ENCODE results near the gene ERFL. TPM values are rescaled to one million over a fixed set of nuclear protein-coding genes. Genes with fewer than 3 reads are reported as not detected.
A peak's percentile ranks its signal among the peaks of the same experiment; 100 is the strongest.
"Not testable (repeated sequence)": the region's sequence is repeated elsewhere in the genome, so short reads cannot be mapped to it uniquely, and the experiment has no call there.

ERFL gene
- total RNA-seq, 1 donor from 2014 or later: 0.67 TPM

GRCh38 chr19:41876847-41877832 lies 51.1 kb downstream of the ERFL start, which contains the start of gene CD79A:
CD79A (plus strand) TSS chr19:41877279; CDS start chr19:41877305, 26 bp downstream.
- H3K4me3 Mint-ChIP-seq: no peak within 1 kb of the TSS

GRCh38 chr19:41875973-41876372 lies 52.3 kb downstream of the ERFL start:
- H3K27me3 Mint-ChIP-seq (ENCODE audit: low read depth): peaks cover 30% of the 10 kb centered on the region
- not testable (repeated sequence) for H3K4me1 Mint-ChIP-seq; H3K4me3 Mint-ChIP-seq; H3K27ac Mint-ChIP-seq; H3K36me3 Mint-ChIP-seq; DNase-seq (ENCODE audit: low spot score in 2 of 2, unreplicated experiment in 2 of 2); H3K9me3 Mint-ChIP-seq

More at GRCh38 chr19:41876847-41877832, 51.1 kb downstream of the ERFL start, which contains the start of gene CD79A:
- no peaks in the 10 kb centered on the region for H3K36me3 Mint-ChIP-seq
- H3K9me3 Mint-ChIP-seq: no peaks in the 10 kb centered on the region
- DNase-seq (ENCODE audit: low spot score in 2 of 2, unreplicated experiment in 2 of 2): no peak
- H3K4me1 Mint-ChIP-seq: peaks cover under 1% of the 10 kb centered on the region
- peaks cover 37% of the 10 kb centered on the region for H3K27me3 Mint-ChIP-seq (ENCODE audit: low read depth)
- TF ChIP-seq CTCF (IDR thresholded peaks at IDR 0.05; ENCODE audit: unreplicated experiment): no peak
- no peak within 1 kb of the TSS for H3K27ac Mint-ChIP-seq

GRCh38 chr19:41872775-41873647 lies 55.2 kb downstream of the ERFL start:
- Mint-ChIP-seq H3K36me3 (peaks cover 12% of the 10 kb centered on the region), H3K27me3 (ENCODE audit: low read depth) (peaks cover 7% of the 10 kb centered on the region), H3K4me3 (no peak overlapping the region), H3K4me1 (peaks cover 2% of the 10 kb centered on the region), H3K9me3 (no peaks in the 10 kb centered on the region), H3K27ac (no peak overlapping the region)
- peak in 1 of 2 experiments; percentile 71 for DNase-seq (ENCODE audit: low spot score in 2 of 2, unreplicated experiment in 2 of 2)
- no peak for TF ChIP-seq CTCF (IDR thresholded peaks at IDR 0.05; ENCODE audit: unreplicated experiment)

- H3K4me1 Mint-ChIP-seq: peaks cover 5% of the 10 kb centered on the region
- H3K4me3 Mint-ChIP-seq: no peak overlapping the region
- no peak overlapping the region for H3K27ac Mint-ChIP-seq
- TF ChIP-seq CTCF (IDR thresholded peaks at IDR 0.05; ENCODE audit: unreplicated experiment): no peak
- peaks cover 3% of the 10 kb centered on the region for H3K27me3 Mint-ChIP-seq (ENCODE audit: low read depth)
- no peaks in the 10 kb centered on the region for H3K9me3 Mint-ChIP-seq
- no peak for DNase-seq (ENCODE audit: low spot score in 2 of 2, unreplicated experiment in 2 of 2)
- peaks cover 16% of the 10 kb centered on the region for H3K36me3 Mint-ChIP-seq
Measured at GRCh38 chr19:41872384-41872774, 55.9 kb downstream of the ERFL start.

- Mint-ChIP-seq H3K4me3 (no peak overlapping the region), H3K9me3 (no peaks in the 10 kb centered on the region), H3K27ac (peak overlapping the region; percentile 34), H3K27me3 (ENCODE audit: low read depth) (no peaks in the 10 kb centered on the region), H3K36me3 (peaks cover 16% of the 10 kb centered on the region), H3K4me1 (peaks cover 5% of the 10 kb centered on the region)
- TF ChIP-seq CTCF (IDR thresholded peaks at IDR 0.05; ENCODE audit: unreplicated experiment): no peak
- DNase-seq (ENCODE audit: low spot score in 2 of 2, unreplicated experiment in 2 of 2): no peak
Measured at GRCh38 chr19:41871573-41872383, 56.5 kb downstream of the ERFL start.

Data from mesothelial cell of epicardium (in vitro differentiated cells).